Adrenal gland (tissue), 5 donors: ENCODE results near the gene HMCN2.

Experiments used
- CTCF ChIP-seq, 6 experiments: fragments of 450-650 bp in 4 of 6; fragments of 200-600 bp in 2 of 6; sonication (generic) in 1 of 6; IDR thresholded peaks; 1 replicate in 5 of 6; 2 replicates in 1 of 6; pipeline versions ENCODE4 v1.5.1 to v1.8.0; 2016 to 2021; ENCODE audit warnings: antibody characterized with exemption in 6 of 6, mild to moderate bottlenecking in 2 of 6, moderate library complexity in 1 of 6
- POLR2A ChIP-seq, 2 donors: fragments of 450-650 bp; IDR thresholded peaks; one replicate each; pipeline ENCODE4 v1.6.1; 2017; ENCODE audit warnings: antibody characterized with exemption in 2 of 2, mild to moderate bottlenecking in 2 of 2, moderate library complexity in 1 of 2
- donor health status: DM: no; HTN: no; CAD: no.

GRCh38 chr9:130453487-130453886 is 187.9 kb downstream of the HMCN2 start:
- TF ChIP-seq CTCF (IDR thresholded peaks at IDR 0.05), result no peak
- no peak for TF ChIP-seq POLR2A (IDR thresholded peaks at IDR 0.05)
